Putamen (tissue), 1 donor: ENCODE measurements around the gene FBLN1.
A peak's percentile ranks its signal among the peaks of the same experiment; 100 is the strongest.
"Not testable (repeated sequence)": the region's sequence is repeated elsewhere in the genome, so short reads cannot be mapped to it uniquely, and the experiment has no call there.

Source experiments
- DNase-seq: peaks from one replicate; pipeline ENCODE4 v3.0.0-alpha.2; 2016; ENCODE audit warnings: low spot score

FBLN1 gene

DNA sequence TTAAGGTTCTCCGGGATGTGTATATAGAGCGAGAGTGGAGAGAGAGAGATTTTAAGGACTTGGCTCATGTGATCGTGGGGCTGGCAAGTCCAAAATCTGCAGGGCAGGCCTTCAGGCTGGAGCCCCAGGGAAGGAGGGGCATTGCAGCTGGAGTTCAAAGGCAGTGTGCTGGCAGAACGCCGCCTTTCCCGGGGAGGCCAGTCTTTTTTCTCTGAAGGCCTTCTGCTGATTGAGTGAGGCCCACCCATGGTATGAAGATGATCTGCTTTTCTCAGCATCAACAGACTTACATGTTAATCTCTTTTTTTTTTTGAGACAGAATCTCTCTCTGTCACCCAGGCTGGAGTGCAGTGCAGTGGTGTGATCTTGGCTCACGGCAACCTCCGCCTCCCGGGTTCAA, 25.4 kb downstream of the FBLN1 start:
- DNase-seq = no peak

DNA sequence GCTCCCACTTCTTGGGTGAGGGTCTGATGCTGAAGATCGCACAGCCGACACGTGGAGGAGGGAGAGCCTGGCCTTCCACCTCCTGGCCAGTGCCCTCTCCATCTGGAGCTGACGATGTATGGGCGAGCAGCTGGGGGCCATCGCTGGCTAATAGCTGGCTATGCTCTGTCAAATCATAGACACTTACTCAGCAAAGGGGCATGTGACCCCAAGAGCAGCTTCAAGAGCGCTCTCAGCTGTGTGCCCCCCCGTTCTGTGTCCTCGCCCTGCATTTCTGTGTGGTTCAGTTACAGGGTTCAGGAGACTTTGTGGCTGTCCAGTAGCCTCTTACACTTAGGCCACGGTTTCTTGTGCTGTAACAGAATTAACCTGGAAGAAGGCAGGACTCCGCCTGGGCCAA, 26.4 kb downstream of the FBLN1 start:
- DNase-seq = no peak

DNA sequence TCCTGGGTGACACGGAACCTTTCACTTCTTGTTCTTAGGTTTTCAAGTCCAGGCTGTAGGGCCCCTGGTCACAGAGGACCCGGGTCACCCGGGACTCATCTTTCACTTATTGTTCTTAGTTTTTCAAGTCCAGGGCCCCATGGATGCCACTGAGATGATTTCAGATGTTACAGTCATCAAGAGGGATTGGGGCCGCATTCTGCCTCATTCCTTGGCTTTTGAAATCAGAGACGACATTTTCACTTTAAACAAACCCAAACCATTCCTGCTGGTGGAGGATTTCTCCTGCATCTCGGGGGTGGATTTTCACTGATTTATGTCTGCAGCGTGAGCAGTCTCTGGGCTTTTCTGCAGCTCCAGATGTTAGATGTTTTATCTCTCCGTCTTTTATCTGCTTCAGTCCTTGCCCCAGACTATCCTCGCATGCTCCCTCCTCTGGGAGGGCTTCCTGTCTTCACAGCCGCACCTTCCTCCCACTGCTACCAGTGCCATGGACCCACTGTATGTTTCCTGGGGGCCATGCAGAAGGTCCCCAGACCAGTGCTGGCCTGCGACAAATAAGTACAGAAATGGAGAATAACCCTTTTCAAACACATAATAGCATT, 27.4 kb downstream of the FBLN1 start:
- no peak for DNase-seq

DNA sequence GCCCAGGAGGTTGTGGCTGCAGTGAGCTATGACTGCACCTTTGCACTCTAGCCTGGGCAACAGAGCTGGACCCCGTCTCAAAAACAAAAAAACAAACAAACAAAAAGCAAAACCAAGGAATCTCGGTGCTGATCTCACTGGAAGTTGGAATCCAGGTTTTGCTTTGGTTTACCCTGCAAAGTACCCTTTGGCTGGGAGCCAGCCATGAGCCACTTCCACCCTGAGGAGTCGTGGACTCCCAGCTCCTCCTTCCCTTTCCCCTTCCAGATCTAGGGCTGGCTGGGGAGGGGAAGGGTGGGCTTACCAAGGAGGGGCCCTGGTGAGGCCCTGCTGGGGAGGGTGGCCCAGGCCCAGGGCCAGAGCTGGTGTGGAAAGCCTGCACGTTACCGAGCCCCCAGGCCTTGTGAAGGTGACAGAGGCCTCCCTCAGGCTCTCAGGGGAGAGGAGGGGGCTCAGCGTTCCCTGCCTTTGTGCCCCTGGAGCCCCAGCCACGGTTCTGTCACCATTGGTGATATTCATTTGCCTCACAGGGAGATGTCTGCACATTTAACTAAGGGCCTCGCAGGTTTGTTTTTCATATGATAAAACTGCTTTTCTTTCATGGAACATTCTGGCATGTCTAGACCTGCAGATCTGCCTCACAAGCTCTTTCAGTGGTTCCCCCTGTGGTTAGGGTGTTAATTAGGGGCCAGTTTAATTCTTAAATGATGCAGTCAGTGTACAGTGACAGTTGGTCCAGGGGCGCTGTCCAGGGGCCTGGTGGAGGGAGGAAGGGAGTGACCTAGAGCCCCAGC, 29.0 kb downstream of the FBLN1 start:
- no peak for DNase-seq

DNA sequence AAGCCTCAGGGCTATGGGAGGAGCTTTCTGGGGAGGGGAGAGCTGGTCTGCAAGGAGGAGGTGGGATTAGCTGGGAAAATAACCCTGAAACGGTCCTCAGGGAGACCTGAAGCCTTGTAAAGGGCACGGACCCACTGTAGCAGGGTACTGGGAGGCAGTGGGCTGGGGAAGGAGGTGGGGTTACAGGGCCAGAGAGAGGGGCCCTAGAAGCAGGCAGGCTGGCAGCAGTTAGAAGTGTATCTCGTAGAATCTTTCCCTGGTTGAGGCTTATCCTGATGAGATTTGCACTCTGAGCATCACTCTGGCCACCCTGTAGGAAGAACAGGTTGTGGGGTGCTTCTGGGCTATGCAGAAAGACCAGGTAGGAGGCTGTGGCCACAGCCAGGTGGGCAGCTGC, 29.6 kb downstream of the FBLN1 start:
- no peak for DNase-seq

DNA sequence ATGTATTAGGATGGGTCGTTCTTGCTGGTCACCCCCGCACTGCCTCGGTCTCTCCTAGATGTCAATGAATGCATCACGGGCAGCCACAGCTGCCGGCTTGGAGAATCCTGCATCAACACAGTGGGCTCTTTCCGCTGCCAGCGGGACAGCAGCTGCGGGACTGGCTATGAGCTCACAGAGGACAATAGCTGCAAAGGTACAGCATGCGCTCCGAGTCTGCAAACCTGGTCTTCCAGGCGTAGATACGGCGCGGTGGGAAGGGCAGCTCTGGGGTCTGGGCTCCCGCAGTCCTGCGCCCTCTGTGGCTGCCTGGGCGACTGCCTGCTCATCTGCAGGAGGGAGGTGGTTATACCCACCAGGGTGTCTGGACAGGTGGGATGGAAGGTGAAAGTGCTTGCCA, 31.0 kb downstream of the FBLN1 start:
- no peak for DNase-seq

DNA sequence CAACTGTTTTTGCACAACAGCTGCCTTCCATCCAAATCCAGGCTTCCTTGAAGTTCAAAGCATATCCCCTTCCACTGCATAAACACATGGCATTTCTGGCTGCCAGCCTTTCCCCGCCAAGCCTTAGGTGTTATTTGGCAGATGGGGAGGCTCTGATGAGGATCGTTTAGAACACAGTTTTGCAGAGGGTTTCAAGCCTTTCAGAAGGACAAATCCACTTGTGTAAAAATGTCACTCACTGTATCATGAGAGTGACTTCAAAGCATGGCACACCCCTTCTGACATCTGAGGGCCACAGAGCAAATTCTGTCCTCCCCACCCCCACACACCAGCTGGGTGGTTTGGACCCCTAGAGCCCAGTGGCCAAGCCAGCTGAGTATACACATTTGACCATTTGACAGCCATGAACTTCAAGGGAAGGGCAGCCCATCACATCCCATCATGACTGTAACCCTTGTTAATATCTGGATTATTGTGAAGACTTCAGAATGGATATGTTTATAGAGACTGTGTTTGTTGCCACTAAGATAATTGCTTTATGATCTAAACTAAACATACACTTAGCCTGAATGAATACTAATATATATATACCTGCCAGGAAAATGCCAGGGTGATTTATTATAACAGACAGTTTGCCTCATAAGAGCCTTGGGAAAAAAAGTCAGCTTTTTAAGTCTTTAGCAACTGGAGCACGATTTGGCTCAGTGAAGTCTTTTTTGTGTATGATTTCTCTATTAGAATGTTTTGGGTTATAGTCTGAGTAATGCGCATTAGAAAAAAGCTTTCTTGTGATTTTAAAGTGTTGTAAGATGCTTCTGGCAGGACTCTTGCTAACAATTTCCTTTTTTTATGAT, 31.9 kb downstream of the FBLN1 start:
- DNase-seq = no peak

DNA sequence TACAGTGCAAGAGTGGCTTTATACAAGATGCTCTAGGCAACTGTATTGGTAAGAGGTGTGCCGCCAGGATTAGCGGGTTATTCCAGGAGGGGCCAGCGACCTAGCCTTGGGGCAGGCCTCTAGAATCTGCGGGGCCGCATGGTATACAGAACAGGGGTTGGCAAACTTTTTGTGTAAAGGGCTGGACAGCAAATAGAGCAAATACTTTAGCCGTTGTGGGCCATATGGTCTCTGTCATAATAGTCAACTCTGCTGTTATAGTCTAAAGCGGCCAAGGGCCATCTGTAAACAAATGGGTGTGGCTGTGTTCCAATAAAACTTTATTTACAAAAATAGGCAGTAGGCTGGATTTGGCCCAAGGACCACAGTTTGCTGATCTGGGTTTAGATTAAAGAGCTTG, 32.6 kb downstream of the FBLN1 start:
- DNase-seq = no peak

DNA sequence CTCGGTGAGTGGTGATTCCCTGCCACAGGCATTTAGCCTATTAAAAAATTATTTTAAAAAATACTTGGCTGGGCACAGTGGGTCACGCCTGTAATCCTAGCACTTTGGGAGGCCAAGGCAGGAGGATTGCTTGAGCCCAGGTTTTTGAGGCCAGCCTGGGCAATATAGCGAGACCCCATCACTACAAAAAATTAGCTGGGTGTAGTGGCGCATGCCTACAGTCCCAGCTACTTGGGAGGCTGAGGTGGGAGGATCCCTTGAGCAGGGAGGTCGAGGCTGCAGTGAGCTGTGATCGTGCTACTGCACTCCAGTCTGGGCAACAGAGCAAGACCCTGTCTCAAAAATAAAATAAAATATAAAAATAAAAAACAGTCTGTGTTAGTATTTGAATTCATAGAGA, 33.2 kb downstream of the FBLN1 start:
- not testable (repeated sequence) for DNase-seq

DNA sequence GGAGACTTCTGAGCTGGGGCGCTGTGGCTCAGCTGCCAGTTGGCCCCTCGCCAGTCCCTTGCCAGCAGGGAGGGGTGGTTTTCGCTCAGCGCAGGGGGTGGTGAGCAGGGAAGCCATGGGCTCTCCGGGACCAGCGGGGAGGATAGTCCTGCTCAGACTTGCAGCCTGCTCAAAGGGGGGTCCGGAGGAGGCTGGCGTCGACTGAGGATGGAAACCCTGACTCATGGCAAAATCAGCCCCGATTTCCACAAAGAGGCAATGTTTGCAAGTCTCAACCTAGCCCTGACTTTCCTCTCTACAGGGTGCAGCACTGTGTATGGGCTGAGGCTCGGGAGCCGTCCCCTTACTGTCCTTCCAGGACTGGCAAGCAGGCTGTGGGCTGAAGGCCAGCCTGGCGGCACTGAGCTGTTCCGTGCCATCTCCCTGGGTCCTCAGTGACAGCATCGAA, 35.1 kb downstream of the FBLN1 start:
- peak; percentile 52 for DNase-seq

DNA sequence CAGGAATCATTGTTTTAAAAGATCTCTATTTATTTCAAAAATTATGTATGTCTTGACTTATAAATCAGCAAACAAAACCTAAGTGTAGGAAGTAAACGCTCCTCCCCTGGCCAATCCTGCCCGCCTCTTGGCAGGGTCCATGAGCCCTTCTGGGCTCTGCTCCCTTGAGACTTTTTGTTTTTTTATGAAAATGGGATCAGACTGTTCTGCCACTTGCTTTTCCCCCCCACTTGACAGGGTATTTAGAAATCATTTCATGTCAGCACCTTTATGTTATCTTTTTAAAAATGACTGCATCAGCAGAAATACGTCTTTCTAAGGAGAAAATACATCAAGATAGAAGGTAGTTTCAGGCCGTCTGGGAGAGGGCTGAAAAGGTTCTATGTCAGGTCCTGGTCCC, 35.6 kb downstream of the FBLN1 start:
- peak; percentile 59 for DNase-seq

DNA sequence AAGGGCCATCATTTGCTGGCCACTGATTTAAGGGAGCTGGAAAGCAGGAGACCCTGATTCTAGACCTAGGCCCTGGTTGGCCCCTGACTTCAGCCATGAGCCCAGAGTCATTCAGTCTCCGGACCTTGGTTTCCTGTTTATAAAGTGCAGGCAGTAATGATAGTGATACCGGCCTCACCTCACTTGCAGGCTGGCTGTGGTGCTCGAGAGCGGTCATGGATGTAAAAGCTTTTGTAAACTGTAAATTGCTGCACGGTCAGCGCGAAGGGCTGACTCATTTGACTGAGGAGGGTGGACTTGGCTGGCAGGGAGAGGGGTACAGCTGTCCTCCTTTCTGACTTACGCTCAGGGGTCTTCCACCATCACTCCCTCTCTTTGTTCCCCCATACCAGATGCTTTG, 37.4 kb downstream of the FBLN1 start:
- no peak for DNase-seq

DNA sequence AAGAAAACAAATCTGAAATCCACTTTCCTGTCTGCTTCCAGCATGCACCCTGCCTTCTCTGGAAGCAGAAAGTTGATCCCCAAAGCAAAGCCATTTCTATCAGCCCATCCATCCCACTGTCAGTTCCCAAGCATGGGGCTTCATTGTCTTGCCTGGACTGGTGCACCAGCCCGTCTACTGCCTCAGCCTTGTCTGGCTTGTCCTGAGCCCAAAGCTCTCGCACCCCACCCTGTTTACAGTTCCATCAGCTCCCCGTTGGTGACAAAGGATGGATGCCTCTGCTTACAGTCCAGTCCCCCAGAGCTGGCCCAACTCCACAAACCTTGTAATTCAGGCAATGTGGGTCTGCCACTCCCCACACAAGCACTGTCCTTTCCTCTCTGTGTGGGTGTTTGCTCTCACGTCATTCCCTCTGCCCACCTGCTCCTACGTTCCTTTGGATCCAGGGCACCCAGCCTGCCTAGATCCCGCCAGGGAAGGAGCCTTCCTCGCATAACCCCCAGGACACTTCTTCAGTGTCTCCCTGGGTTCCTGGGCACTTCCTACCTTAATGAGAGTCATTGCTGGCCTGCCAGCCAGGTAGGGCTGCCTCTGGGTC, 38.8 kb downstream of the FBLN1 start:
- DNase-seq = no peak

DNA sequence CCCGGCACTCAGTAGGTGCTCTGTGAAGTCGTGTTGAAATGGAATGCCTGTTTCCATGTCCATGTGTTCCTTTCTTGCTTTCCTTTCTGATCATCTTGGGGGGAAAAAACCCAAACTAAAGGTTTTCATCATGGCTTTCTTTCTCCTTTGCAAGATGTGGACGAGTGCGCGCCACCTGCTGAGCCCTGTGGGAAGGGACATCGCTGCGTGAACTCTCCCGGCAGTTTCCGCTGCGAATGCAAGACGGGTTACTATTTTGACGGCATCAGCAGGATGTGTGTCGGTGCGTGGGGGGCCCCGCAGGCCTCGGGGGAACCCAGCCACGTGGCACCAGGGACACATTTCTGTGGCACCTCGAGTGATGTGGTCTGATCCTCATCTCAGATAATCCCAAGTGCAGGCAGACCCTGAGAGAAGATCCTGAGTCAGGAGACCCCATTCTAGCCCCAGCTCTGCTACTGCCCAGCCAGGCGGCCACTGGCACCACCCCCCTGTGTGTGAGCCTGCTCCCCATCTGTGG, 39.4 kb downstream of the FBLN1 start:
- no peak for DNase-seq

DNA sequence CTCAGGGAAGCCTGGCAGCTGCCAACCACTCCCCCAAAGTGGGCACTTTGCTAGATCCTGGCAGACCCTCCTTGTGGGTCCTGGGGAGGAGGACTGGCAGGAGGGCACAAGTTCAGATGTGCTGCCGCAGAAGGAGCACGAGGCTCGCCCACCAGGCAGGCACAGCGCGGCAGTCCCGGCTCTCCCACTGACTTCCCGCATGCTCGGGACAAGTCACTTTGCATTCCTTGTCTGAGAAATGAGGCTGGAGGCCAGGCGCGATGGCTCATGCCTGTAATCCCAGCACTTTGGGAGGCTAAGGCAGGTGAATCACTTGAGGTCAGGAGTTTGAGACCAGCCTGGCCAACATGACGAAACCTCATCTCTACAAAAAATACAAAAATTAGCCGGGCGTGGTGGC, 40.1 kb downstream of the FBLN1 start:
- DNase-seq = not testable (repeated sequence)

DNA sequence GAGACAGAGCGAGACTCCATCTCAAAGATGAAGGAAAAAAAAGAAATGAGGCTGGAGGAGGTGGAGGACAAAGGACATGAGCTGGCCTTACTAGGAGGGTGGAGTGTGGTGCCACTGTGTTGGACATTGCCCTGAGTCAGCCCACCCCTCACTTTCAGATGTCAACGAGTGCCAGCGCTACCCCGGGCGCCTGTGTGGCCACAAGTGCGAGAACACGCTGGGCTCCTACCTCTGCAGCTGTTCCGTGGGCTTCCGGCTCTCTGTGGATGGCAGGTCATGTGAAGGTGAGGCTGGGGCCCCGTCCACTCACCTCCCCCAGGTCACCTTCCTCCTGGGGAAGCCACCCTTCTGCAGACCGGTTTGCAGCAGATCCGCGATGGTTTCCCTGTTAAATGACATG, 40.6 kb downstream of the FBLN1 start:
- no peak for DNase-seq

DNA sequence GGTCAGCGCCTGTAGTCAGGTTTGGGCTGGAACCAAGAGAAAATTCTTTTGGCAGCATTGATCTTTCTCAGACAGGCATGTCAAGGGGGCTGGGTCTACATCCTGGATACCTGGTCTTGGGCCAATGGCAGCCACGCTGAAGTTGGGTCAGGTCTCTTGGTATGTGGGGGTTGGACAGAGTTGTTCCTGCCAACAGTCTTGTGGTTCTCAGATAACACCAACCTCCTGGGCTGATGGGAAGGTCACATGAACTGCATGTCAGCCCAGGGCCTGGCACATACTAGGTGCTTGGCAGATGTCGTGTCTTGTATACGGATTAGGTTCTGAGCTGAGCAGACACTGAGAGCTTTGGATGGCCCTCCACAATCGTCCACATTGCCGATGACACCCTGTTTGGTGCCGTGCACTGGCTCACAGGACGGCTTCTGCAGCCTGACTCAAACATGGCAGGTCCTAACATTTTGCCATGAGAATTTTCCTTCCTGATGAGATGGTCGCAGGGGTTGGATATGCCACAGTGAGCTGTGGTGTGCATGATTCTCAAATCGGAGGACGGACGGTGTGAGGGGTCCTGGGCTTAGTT, 42.0 kb downstream of the FBLN1 start:
- no peak for DNase-seq

DNA sequence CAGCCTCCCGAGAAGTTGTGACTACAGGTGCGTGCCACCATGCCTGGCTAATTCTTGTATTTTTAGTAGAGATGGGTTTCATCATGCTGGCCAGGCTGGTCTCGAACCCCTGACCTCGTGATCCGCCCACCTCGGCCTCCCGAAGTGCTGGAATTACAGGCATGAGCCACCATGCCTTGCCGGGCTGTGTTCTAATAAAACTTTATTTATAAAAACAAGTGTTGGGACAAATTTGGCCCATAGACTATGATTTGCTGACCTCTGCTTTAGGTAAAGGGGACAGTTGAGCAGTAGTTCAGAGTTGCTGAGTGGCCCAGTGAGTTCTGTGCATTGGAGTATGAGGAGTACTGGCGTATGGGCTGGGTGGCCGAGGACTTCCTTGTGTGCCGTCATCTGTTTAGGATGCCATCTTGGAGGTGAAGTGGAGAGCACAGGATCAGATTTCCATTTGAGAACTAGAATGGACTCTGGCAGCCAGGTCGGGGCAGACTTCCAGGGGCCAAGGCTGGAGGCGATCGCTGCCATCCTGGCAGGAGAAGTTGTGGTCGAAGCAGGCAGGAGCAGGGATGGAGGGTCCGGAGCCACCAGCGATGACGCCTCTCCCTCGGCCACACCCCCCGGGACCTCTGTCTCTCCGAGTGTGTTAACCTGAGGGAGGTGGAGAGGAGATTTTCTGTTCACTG, 43.8 kb downstream of the FBLN1 start:
- no peak for DNase-seq

DNA sequence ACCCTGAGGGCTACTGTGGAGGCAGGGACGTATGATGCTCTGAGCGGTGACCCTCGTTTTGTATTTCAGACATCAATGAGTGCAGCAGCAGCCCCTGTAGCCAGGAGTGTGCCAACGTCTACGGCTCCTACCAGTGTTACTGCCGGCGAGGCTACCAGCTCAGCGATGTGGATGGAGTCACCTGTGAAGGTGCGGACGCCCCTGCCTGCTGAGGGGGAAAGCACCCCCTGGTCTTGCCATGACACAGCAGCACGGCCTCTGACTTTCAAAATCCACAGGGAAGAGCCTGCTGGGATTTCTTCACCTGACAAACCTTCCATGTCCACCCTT, 44.3 kb downstream of the FBLN1 start:
- DNase-seq = no peak

DNA sequence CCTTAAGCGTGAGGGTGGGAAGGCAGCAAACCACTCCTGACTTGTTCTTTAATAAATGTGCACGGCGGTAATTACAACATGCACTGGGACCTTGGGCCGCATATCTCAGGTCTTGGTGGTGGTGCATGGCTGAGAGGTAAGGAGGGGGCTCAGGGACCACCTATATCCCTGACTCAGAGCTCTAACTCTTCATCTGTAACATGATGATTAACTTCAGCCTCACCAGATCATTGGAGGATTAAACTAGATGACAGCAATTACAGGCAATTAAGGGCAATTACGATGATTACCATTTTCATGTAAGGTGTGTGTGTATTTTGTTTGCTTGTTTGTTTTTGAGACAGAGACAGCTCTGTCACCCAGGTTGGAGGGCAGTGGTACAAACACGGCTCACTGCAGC, 45.0 kb downstream of the FBLN1 start:
- DNase-seq = no peak

DNA sequence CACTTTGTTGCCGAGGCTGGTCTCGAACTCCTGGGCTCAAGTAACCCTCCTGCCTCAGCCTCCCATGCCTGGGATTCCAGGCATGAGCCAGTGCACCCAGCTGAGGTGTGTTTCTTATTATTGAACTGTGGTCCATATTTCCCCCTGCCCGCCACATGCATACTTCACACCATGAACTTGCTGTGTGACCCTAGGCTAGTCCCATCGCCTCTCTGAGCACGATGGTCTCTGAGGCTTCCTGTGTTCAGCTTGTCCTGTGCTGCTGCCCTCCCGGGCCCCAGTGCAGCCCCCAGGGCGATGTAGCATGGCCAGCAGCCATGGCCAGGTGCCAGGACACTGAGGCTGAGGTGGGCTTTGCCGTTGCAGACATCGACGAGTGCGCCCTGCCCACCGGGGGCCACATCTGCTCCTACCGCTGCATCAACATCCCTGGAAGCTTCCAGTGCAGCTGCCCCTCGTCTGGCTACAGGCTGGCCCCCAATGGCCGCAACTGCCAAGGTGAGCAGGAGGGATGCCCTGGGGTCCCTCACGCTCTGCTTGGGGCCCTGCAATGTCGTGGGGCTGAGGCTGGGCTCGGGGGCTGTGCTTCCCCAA, 45.7 kb downstream of the FBLN1 start:
- no peak for DNase-seq
